ENCODE measurements around the gene CD163.
"Not testable (repeated sequence)": the region's sequence is repeated elsewhere in the genome, so short reads cannot be mapped to it uniquely, and the experiment has no call there.

GRCh38 chr12:7438291-7438995 lies 65.1 kb downstream of the CD163 start:
- not testable (repeated sequence) for TF ChIP-seq CTCF (IDR thresholded peaks at IDR 0.05; ENCODE audit: insufficient read depth, low read length); POLR2AphosphoS5 (IDR thresholded peaks at IDR 0.05; ENCODE audit: low read depth); GABPA (IDR thresholded peaks at IDR 0.05; ENCODE audit: low read depth); REST (IDR thresholded peaks at IDR 0.05; ENCODE audit: insufficient replicate concordance, low read depth); SPI1 (IDR thresholded peaks at IDR 0.05; ENCODE audit: borderline replicate concordance, low read depth)

Measured in HL-60 (cell line).